MV-4-11 (cell line): ENCODE data around the gene SLC35B3.
"Not testable (repeated sequence)": the region's sequence is repeated elsewhere in the genome, so short reads cannot be mapped to it uniquely, and the experiment has no call there.

Experiments used
- DNase-seq: peaks from one replicate; lab custom pipeline; 2025; lab: John Stamatoyannopoulos, UW

The SLC35B3 gene

GRCh38 chr6:8414844-8415243 lies 20.5 kb downstream of the SLC35B3 start:
- no peak for DNase-seq

GRCh38 chr6:8405946-8406345 lies 29.4 kb downstream of the SLC35B3 start:
- DNase-seq, result not testable (repeated sequence)

GRCh38 chr6:8402546-8402945 lies 32.8 kb downstream of the SLC35B3 start:
- no peak for DNase-seq

GRCh38 chr6:8400663-8401062 lies 34.7 kb downstream of the SLC35B3 start:
- DNase-seq, result no peak

GRCh38 chr6:8392569-8392968 lies 42.8 kb downstream of the SLC35B3 start:
- DNase-seq, result peak; percentile 74

- DNase-seq, result no peak
These were observed 43.4 kb downstream of the SLC35B3 start for GRCh38 chr6:8391934-8392333.

GRCh38 chr6:8389036-8389818 lies 46.1 kb downstream of the SLC35B3 start:
- no peak for DNase-seq

GRCh38 chr6:8387942-8388437 lies 47.4 kb downstream of the SLC35B3 start:
- DNase-seq, result no peak

GRCh38 chr6:8383584-8383983 lies 51.8 kb downstream of the SLC35B3 start:
- no peak for DNase-seq

- DNase-seq, result no peak
These were observed 52.9 kb downstream of the SLC35B3 start for GRCh38 chr6:8382434-8382833.

- DNase-seq, result no peak
These were observed 59.4 kb downstream of the SLC35B3 start for GRCh38 chr6:8375916-8376315.
